Parathyroid adenoma (tissue), 2 donors: ENCODE measurements around the gene EPB41L4B.

Experiments
- H2AFZ ChIP-seq: fragments of 300-600 bp; sonication (generic); one replicate; pipeline ENCODE4 v1.7.0; 2017; ENCODE audit warnings: antibody characterized with exemption, mild to moderate bottlenecking
- H3K27ac ChIP-seq: fragments of 300-600 bp; sonication (generic); one replicate; pipeline ENCODE4 v1.7.0; 2017
- H3K27me3 ChIP-seq: fragments of 300-600 bp; sonication (generic); one replicate; pipeline ENCODE4 v1.7.0; 2017; ENCODE audit warnings: low read length; ENCODE audit not compliant: control insufficient read depth, insufficient read depth
- H3K36me3 ChIP-seq: fragments of 300-600 bp; sonication (generic); one replicate; pipeline ENCODE4 v1.7.0; 2017; ENCODE audit warnings: low read length; ENCODE audit not compliant: control insufficient read depth, insufficient read depth
- H3K4me1 ChIP-seq: fragments of 300-600 bp; sonication (generic); one replicate; pipeline ENCODE4 v1.7.0; 2017; ENCODE audit warnings: control low read depth
- H3K4me2 ChIP-seq: fragments of 300-600 bp; sonication (generic); one replicate; pipeline ENCODE4 v1.7.0; 2017; ENCODE audit warnings: low read length
- H3K4me3 ChIP-seq: fragments of 300-600 bp; sonication (generic); one replicate; pipeline ENCODE4 v1.7.0; 2017; ENCODE audit warnings: low read depth, low read length
- H3K79me2 ChIP-seq: fragments of 300-600 bp; sonication (generic); one replicate; pipeline ENCODE4 v1.7.0; 2017; ENCODE audit warnings: control low read depth
- H3K9ac ChIP-seq: fragments of 300-600 bp; sonication (generic); one replicate; pipeline ENCODE4 v1.7.0; 2017; ENCODE audit warnings: mild to moderate bottlenecking
- H3K9me3 ChIP-seq: fragments of 300-600 bp; sonication (generic); one replicate; pipeline ENCODE4 v1.7.0; 2017; ENCODE audit warnings: low read length; ENCODE audit not compliant: control insufficient read depth
- CTCF ChIP-seq: fragments of 300-600 bp; sonication (generic); IDR thresholded peaks from one replicate; pipeline ENCODE4 v1.7.0; 2017; ENCODE audit warnings: antibody characterized with exemption, mild to moderate bottlenecking
- donor health status: primary hyperparathyroidism.

The EPB41L4B gene

GRCh38 chr9:109270971-109271925 is 49.6 kb downstream of the EPB41L4B start:
- Histone ChIP-seq H3K4me3 (no peak overlapping the region), H3K4me2 (no peak overlapping the region), H3K9me3 (no peaks in the 10 kb centered on the region), H3K27me3 (no peaks in the 10 kb centered on the region), H3K9ac (no peak overlapping the region), H3K36me3 (no peaks in the 10 kb centered on the region), H3K27ac (no peak overlapping the region), H2AFZ (no peak overlapping the region), H3K79me2 (no peaks in the 10 kb centered on the region), H3K4me1 (no peaks in the 10 kb centered on the region)
- TF ChIP-seq CTCF = no peak

GRCh38 chr9:109270441-109270840 is 50.4 kb downstream of the EPB41L4B start:
- Histone ChIP-seq H3K4me2 (no peak overlapping the region), H3K27me3 (no peaks in the 10 kb centered on the region), H3K9ac (no peak overlapping the region), H3K27ac (no peak overlapping the region), H3K4me3 (no peak overlapping the region), H3K4me1 (no peaks in the 10 kb centered on the region), H3K36me3 (no peaks in the 10 kb centered on the region), H3K79me2 (no peaks in the 10 kb centered on the region), H3K9me3 (no peaks in the 10 kb centered on the region), H2AFZ (no peak overlapping the region)
- TF ChIP-seq CTCF = no peak

- H3K79me2 ChIP-seq = no peaks in the 10 kb centered on the region
- no peak overlapping the region for H3K4me3 ChIP-seq
- H3K27me3 ChIP-seq = no peaks in the 10 kb centered on the region
- H3K27ac ChIP-seq = no peak overlapping the region
- TF ChIP-seq CTCF = no peak
- no peak overlapping the region for H3K4me2 ChIP-seq
- no peak overlapping the region for H2AFZ ChIP-seq
- no peaks in the 10 kb centered on the region for H3K36me3 ChIP-seq
- H3K9me3 ChIP-seq = no peaks in the 10 kb centered on the region
- H3K9ac ChIP-seq = no peak overlapping the region
- no peaks in the 10 kb centered on the region for H3K4me1 ChIP-seq
These were observed 51.0 kb downstream of the EPB41L4B start for GRCh38 chr9:109269839-109270238.

- Histone ChIP-seq H3K27ac (no peak overlapping the region), H3K9ac (no peak overlapping the region), H2AFZ (no peak overlapping the region), H3K27me3 (no peaks in the 10 kb centered on the region), H3K4me3 (no peak overlapping the region), H3K4me2 (no peak overlapping the region), H3K79me2 (no peaks in the 10 kb centered on the region), H3K36me3 (no peaks in the 10 kb centered on the region), H3K9me3 (no peaks in the 10 kb centered on the region), H3K4me1 (no peaks in the 10 kb centered on the region)
- TF ChIP-seq CTCF = no peak
These were observed 51.8 kb downstream of the EPB41L4B start for GRCh38 chr9:109269081-109269480.

- no peak for TF ChIP-seq CTCF
- H3K9ac ChIP-seq = no peak overlapping the region
- no peak overlapping the region for H3K4me3 ChIP-seq
- H3K27ac ChIP-seq = no peak overlapping the region
- no peaks in the 10 kb centered on the region for H3K79me2 ChIP-seq
- H3K4me2 ChIP-seq = no peak overlapping the region
- no peaks in the 10 kb centered on the region for H3K27me3 ChIP-seq
- H3K9me3 ChIP-seq = no peaks in the 10 kb centered on the region
- H2AFZ ChIP-seq = no peak overlapping the region
- no peaks in the 10 kb centered on the region for H3K36me3 ChIP-seq
- no peaks in the 10 kb centered on the region for H3K4me1 ChIP-seq
These were observed 53.3 kb downstream of the EPB41L4B start for GRCh38 chr9:109267555-109267954.
